Chondrocyte (in vitro differentiated cells): ENCODE results near the gene PGP. TPM values are rescaled to one million over a fixed set of nuclear protein-coding genes. Genes with fewer than 3 reads are reported as not detected.

Source experiments
- DNase-seq: peaks from one replicate; pipeline ENCODE4 v3.0.0; 2021; ENCODE audit warnings: mixed read lengths, low spot score
- H3K27ac Mint-ChIP-seq: one replicate; pipeline ENCODE4 v1.8.0; 2021; ENCODE audit warnings: mild to moderate bottlenecking, moderate library complexity, mixed read lengths; ENCODE audit not compliant: unreplicated experiment
- H3K27me3 Mint-ChIP-seq: 2 replicates; pipeline ENCODE4 v1.8.0; 2021; ENCODE audit warnings: low read depth, mixed read lengths
- H3K36me3 Mint-ChIP-seq: 2 replicates; pipeline ENCODE4 v1.8.0; 2021; ENCODE audit warnings: low read depth, mixed read lengths
- H3K4me1 Mint-ChIP-seq: 2 replicates; pipeline ENCODE4 v1.8.0; 2021; ENCODE audit warnings: low read depth, mild to moderate bottlenecking, mixed read lengths
- H3K4me3 Mint-ChIP-seq: one replicate; pipeline ENCODE4 v1.8.0; 2021; ENCODE audit warnings: mild to moderate bottlenecking, moderate library complexity, mixed read lengths; ENCODE audit not compliant: unreplicated experiment
- H3K9me3 Mint-ChIP-seq: 2 replicates; pipeline ENCODE4 v1.8.0; 2021; ENCODE audit warnings: low read depth, mixed read lengths
- total RNA-seq: library from RNA; stranded (reverse); gene quantifications from 3 replicates; pipeline ENCODE4 v1.2.1, GENCODE V29; 2021
- TF ChIP-seq, protein P1 (sequence below): fragments of 200-600 bp; sonication (generic); IDR thresholded peaks from 2 replicates; pipeline ENCODE4 v1.5.0; 2021; ENCODE audit warnings: antibody characterized with exemption, mild to moderate bottlenecking, moderate library complexity

PGP gene
- total RNA-seq, 1 donor from 2014 or later = 15.6 TPM

DNA sequence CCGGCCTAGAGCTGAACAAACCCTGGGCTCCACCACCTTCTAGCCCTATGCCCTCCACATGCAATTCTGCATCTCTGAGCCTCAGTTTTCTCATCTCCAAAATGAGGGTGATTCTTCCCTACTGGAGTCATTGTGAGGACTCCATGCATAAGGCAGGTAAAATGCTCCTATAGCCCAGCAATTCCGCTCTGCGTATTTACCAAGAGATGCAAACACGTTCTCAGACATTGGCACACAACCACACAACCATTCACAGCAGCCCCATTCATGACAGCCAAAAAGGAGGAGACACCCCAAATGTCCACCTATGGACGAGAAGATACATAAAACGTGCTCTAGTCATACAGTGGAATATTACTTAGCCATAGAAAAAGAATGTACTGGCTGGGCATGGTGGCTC, 14.3 kb downstream of the PGP start:
- H3K4me1 Mint-ChIP-seq = peaks cover 5% of the 10 kb centered on the region
- H3K9me3 Mint-ChIP-seq = no peaks in the 10 kb centered on the region
- DNase-seq = no peak
- H3K36me3 Mint-ChIP-seq = no peaks in the 10 kb centered on the region
- peaks cover 3% of the 10 kb centered on the region for H3K27me3 Mint-ChIP-seq
- H3K27ac Mint-ChIP-seq = no peak overlapping the region
- no peak overlapping the region for H3K4me3 Mint-ChIP-seq
- TF ChIP-seq, protein P1, sequence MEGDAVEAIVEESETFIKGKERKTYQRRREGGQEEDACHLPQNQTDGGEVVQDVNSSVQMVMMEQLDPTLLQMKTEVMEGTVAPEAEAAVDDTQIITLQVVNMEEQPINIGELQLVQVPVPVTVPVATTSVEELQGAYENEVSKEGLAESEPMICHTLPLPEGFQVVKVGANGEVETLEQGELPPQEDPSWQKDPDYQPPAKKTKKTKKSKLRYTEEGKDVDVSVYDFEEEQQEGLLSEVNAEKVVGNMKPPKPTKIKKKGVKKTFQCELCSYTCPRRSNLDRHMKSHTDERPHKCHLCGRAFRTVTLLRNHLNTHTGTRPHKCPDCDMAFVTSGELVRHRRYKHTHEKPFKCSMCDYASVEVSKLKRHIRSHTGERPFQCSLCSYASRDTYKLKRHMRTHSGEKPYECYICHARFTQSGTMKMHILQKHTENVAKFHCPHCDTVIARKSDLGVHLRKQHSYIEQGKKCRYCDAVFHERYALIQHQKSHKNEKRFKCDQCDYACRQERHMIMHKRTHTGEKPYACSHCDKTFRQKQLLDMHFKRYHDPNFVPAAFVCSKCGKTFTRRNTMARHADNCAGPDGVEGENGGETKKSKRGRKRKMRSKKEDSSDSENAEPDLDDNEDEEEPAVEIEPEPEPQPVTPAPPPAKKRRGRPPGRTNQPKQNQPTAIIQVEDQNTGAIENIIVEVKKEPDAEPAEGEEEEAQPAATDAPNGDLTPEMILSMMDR = no peak

GRCh38 chr16:2199621-2200139, 15.0 kb downstream of the PGP start:
- no peaks in the 10 kb centered on the region for H3K36me3 Mint-ChIP-seq
- peaks cover 8% of the 10 kb centered on the region for H3K4me1 Mint-ChIP-seq
- H3K4me3 Mint-ChIP-seq = no peak overlapping the region
- no peaks in the 10 kb centered on the region for H3K9me3 Mint-ChIP-seq
- no peak overlapping the region for H3K27ac Mint-ChIP-seq
- TF ChIP-seq, protein P1 = no peak
- peaks cover 7% of the 10 kb centered on the region for H3K27me3 Mint-ChIP-seq
- DNase-seq = no peak

GRCh38 chr16:2199095-2199494, 15.5 kb downstream of the PGP start:
- H3K9me3 Mint-ChIP-seq = no peaks in the 10 kb centered on the region
- H3K27ac Mint-ChIP-seq = no peak overlapping the region
- no peak for DNase-seq
- H3K4me1 Mint-ChIP-seq = peaks cover 4% of the 10 kb centered on the region
- no peak overlapping the region for H3K4me3 Mint-ChIP-seq
- H3K36me3 Mint-ChIP-seq = no peaks in the 10 kb centered on the region
- peaks cover 7% of the 10 kb centered on the region for H3K27me3 Mint-ChIP-seq
- TF ChIP-seq, protein P1 = no peak

- no peak overlapping the region for H3K27ac Mint-ChIP-seq
- no peaks in the 10 kb centered on the region for H3K9me3 Mint-ChIP-seq
- no peak overlapping the region for H3K4me3 Mint-ChIP-seq
- TF ChIP-seq, protein P1 = no peak
- DNase-seq = no peak
- peaks cover 4% of the 10 kb centered on the region for H3K4me1 Mint-ChIP-seq
- H3K27me3 Mint-ChIP-seq = peaks cover 7% of the 10 kb centered on the region
- no peaks in the 10 kb centered on the region for H3K36me3 Mint-ChIP-seq
Measured at GRCh38 chr16:2198283-2198682, 16.4 kb downstream of the PGP start.

GRCh38 chr16:2197765-2198164, 16.9 kb downstream of the PGP start:
- no peaks in the 10 kb centered on the region for H3K36me3 Mint-ChIP-seq
- no peak for DNase-seq
- peaks cover 7% of the 10 kb centered on the region for H3K27me3 Mint-ChIP-seq
- H3K27ac Mint-ChIP-seq = no peak overlapping the region
- TF ChIP-seq, protein P1 = no peak
- H3K4me1 Mint-ChIP-seq = peaks cover 4% of the 10 kb centered on the region
- H3K4me3 Mint-ChIP-seq = no peak overlapping the region
- H3K9me3 Mint-ChIP-seq = no peaks in the 10 kb centered on the region
